Stimulated activated CD4-positive, alpha-beta T cell treated with anti-CD3 and anti-CD28 coated beads, Interleukin-1b, Interleukin-23, amount 100 ng/mL, for 24 hours (primary cell): ENCODE results near the gene DYNC2H1.
"Not testable (repeated sequence)": the region's sequence is repeated elsewhere in the genome, so short reads cannot be mapped to it uniquely, and the experiment has no call there.

Experiments used
- DNase-seq, 4 experiments: peaks; one replicate each; pipeline ENCODE4 v3.0.0-alpha.2; 2020; ENCODE audit warnings: low read depth in 4 of 4, low spot score in 1 of 4

The DYNC2H1 gene

DNA sequence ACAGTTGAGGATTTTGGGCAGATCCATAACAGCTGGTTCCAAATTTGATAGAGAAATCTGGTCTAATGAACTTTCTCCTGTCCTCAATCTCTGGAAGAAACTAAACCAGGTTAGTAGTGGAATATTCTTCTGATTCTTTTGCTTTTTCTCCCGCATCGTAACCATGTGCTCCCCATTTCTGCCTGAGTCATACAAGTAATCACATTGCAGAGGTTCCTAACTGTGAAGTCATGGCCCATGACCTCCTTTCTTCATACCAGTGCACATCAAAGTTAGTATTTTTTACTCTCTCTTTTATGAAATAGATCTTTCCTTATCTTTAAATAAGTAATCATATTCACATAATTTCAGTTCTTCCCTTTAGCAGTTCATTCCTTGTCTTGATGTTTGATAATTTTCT lies 249.0 kb downstream of the DYNC2H1 start:
- DNase-seq, result no peak

DNA sequence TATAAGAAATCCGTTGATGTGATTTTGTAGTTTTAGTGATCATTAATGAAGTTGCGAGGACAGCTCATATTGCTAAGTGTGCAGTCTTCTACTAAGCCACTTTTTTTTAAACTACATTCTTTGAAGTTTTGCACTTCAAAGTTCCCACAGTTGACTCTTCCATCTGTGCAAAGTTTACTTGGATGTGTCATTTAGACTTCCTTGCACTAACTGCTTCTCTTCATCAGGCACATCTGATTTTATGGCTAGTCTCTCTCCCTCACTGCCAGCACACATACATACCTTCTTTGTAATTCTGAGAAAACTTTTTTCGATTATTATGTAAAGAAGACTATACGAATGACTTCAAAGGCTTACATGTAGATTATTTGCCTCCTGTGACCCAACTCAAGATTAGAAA lies 250.0 kb downstream of the DYNC2H1 start:
- DNase-seq, result no peak

- DNase-seq, result no peak
Observed at GRCh38 chr11:103364687-103365086, 255.5 kb downstream of the DYNC2H1 start.

GRCh38 chr11:103367650-103368049 lies 258.4 kb downstream of the DYNC2H1 start:
- DNase-seq, result no peak

- DNase-seq, result no peak
Observed at GRCh38 chr11:103368145-103368544, 258.9 kb downstream of the DYNC2H1 start.

DNA sequence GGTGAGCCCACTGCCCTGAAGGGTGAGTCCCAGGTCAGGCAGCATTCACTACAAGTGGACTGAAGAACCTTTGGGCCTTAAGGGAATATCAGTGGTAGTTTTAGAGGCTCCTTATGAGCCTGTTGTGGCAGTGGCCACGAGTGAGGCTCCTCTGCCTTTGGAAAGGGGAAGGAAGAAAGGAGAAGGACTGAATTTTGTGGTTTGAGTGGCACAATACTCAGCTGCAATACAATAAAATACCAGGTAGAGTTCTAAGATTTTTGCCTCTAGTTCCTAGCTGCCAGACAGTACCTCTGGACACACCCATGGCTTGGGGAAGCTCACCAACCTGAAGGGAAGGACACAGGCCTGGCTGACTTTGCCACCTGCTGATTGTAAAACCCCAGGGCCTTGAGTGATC lies 260.9 kb downstream of the DYNC2H1 start:
- no peak for DNase-seq

- no peak for DNase-seq
Observed at GRCh38 chr11:103372906-103373305, 263.7 kb downstream of the DYNC2H1 start.

DNA sequence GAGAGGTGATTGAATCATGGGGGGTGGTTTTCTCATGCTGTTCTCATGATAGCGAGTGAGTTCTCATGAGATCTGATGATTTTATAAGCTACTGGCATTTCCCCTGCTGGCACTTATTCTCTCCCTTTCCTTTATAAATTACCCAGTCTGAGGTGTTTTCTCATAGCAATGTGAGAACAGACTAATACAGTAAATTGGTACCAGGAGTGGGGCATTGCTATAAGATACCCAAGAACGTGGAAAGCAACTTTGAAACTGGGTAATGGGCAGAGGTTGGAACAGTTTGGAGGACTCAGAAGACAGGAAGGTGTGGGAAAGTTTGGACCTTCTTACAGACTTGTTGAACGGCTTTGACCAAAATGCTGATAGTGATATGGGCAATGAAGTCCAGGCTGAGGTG lies 265.0 kb downstream of the DYNC2H1 start:
- DNase-seq, result not testable (repeated sequence)

- DNase-seq, result no peak
Observed at GRCh38 chr11:103378931-103379330, 269.7 kb downstream of the DYNC2H1 start.

DNA sequence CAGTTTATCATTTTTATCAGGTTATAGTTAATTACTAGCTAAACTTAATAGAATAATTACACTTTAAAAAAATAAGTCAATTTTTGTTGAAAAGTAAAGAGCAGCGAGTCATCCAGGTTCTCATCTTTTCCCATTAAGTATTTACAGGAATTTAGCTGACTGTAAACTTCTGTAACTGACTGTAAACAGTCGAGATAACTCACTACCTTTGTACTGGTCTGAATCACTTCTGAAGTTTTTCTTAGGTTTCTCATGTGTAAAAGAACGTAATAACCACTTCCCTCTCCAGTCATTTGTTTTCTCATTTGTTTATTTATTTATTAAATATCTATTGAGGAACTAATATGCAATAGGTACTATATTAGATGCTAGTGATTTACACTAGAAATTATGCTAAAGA lies 270.8 kb downstream of the DYNC2H1 start:
- no peak for DNase-seq

DNA sequence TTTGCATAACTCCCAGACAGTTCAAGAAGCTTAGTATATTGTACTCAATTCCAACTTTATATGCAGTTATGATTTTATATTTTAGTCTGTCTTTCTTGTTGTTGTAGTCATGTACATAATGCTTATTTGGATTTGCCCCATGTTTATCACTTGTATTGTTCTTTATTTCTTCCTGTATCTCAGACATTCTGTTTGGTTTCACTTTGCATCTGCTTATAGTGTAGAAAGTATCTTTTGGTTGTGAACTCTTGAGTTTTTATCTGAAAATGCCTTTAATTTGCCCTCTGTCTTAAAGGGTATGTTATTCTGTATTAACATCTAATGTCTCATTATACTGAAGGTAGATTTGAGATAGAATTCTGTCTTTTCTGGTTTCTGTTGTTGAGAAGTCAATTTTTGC lies 275.4 kb downstream of the DYNC2H1 start:
- DNase-seq, result no peak

GRCh38 chr11:103395612-103396011 lies 286.4 kb downstream of the DYNC2H1 start:
- DNase-seq, result no peak

DNA sequence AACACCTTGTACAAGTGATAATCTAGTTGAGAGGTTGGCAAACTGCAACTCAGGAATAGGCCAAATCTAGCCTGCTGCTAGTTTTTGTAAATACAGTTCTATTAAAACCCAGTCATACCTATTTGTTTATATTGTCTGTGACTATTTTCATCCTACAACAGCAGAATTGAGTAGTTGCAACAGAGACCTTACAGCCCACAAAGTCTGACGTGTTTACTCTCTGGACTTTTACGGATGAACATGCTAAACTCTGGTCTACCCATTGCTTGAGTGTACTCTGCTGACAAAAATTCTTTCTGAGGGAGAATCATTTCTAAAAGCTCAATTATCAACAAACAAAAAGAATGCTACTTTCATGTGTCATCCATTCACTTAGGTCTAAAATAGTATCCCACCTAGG lies 287.0 kb downstream of the DYNC2H1 start:
- no peak for DNase-seq

DNA sequence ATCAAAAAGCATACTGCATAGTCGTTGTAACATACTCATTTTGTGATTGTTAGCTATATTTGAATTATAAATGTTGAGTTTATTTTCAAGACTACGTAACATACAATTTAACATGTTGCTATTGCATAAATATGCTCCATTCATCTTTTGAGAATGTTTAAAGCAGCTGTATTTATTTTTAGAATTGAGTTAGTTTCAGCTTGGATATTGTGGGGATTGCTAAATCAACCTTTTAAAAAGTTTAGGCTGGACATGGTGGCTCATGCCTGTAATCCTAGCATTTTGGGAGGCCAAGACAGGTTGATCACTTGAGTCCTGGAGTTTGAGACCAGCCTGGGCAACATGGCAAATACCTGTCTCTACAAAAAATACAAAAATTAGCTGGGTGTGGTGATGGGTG lies 288.1 kb downstream of the DYNC2H1 start:
- no peak for DNase-seq

DNA sequence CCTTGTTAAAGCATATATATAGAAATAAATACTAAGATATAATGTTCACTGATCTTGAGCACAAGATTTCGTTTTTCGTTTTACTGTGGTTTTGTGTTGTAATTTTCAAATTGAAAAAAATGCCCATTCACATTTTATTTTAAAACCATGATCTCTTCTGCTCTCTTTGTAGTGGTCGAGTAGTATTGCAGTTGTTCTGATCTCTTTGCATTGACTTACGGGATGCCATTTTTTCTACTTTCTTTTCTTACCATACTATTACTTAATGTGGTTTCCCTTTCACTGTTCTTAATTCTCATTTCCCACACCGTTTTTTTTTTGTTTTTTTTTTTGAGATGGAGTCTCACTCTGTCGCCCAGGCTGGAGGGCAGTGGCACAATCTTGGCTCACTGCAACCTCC lies 289.6 kb downstream of the DYNC2H1 start:
- DNase-seq, result no peak

- no peak for DNase-seq
Observed at GRCh38 chr11:103406357-103406756, 297.1 kb downstream of the DYNC2H1 start.

GRCh38 chr11:103407641-103408040 lies 298.4 kb downstream of the DYNC2H1 start:
- DNase-seq, result no peak

GRCh38 chr11:103413266-103413888 lies 304.2 kb downstream of the DYNC2H1 start:
- no peak for DNase-seq

DNA sequence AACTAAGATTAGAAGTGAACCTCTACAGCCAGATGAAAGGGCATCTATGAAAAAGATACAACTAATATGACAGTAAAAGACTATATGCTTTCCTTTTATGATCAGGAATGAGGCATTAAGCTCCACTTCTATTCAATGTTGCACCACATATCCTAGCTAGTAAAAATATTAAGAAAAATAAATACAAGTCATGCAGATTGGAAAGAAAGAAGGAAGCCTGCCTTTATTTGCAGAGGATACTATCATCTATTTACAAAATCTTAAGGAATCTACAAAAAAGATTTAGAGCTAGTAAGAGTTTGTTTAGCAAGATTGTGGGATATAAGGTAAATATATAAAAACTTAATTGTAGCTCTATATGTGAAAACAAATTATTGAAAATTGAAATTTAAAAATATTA lies 308.8 kb downstream of the DYNC2H1 start:
- DNase-seq, result no peak

- DNase-seq, result no peak
Observed at GRCh38 chr11:103420593-103420992, 311.4 kb downstream of the DYNC2H1 start.

DNA sequence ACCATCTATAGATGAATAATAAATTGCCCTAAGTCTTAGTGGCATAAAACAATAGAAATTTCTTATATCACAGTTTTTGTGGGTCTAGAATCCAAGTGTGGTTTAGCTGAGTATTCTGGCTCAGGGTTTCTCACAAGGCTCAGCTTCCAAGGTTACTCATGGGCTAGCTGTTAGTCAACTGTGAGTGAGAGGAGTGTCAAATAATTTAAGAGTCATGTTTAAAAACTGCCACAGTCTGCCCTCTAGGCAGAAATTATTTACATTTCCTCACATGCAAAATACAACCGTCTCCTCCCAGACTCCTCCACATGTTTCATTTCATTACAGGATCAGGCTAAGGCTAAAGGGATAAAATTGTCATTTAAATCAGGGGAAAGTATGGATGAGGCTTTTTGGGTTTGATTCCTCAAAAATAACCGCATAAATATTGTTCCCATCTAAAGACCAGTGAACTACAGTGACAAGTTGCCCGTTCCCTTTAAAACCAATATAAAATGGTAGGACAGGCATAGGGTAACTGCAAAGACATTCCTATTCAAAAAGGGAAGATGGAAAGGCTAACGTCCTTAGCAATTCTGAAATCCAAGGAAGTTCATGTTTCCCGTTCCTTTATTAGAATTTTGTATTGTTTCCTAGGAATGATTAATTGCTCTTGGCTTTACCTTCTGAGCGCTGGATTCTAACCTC lies 324.3 kb downstream of the DYNC2H1 start:
- DNase-seq, result no peak

DNA sequence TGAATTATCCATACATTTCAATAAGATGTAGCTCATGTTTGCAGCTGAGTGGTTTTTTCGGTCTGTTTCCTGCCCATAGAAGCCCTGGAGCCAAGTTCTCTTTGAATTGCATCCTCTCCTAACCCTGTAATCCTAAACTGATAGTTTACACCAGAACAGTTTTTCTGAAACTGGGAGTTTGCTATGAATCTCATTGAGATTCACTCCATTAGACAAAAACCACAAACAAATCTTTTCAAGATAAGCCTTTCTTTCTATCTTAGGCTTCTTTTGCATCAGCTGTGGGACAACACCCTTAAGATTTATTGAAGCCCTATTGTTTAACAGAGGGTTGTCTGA lies 324.8 kb downstream of the DYNC2H1 start:
- no peak for DNase-seq

GRCh38 chr11:103436131-103436770 lies 327.0 kb downstream of the DYNC2H1 start:
- no peak for DNase-seq
